Tibial nerve (tissue), 3 donors: ENCODE data around the gene ACVR1B.
A peak's percentile ranks its signal among the peaks of the same experiment; 100 is the strongest.

Experiments used
- POLR2A ChIP-seq, 2 donors: fragments of 450-650 bp; IDR thresholded peaks; one replicate each; pipeline ENCODE4 v1.6.1; 2017; ENCODE audit warnings: antibody characterized with exemption in 2 of 2, mild to moderate bottlenecking in 2 of 2, moderate library complexity in 2 of 2
- TF ChIP-seq, protein P1 (sequence below), 5 experiments: fragments of 200-600 bp in 3 of 5; fragments of 450-650 bp in 2 of 5; sonication (generic) in 3 of 5; IDR thresholded peaks; one replicate each; pipeline ENCODE4 v1.5.1; 2016 to 2019; ENCODE audit warnings: antibody characterized with exemption in 5 of 5, mild to moderate bottlenecking in 3 of 5, moderate library complexity in 2 of 5

DNA sequence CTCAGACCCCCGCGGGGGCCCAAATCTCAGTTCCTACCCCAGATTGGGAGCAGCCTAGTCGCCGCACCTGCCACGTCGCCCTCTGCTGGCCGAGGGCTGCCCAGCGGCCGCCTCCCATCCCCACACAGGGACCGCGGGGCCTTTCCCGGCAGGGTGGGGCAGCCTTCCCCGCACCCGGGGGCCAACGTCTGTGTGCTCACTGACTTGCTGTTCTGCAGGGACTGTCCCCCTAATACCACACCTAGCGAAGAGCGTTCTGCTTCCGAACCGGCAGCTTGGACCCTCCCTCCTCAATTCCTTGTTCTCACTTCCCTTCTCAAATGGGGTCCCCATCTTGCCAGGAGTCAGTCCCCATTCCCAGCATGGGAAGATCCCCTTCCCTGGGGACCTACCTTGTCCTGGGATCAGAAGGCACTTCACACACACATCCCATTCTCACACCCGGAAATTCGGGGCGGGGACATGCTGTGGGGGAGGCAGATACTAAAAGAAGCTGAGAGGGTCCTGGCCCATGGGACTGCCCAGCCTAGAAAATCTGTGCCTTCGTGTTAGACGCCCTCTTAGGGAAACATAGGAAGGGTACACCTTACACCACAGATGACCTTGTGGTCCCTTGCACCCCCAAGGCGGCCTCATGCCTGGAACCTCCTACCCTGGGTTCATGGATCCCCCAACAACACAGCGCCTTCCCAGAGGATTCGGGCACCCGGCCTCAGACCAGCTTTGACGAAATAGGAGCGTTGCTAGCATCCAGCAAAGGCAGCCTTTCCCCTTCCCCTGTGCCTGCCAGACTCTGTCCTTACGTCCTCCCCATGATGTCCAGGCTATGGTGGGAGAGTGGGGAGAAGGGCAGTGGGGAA lies 27.8 kb upstream of the ACVR1B start:
- TF ChIP-seq, protein P1, sequence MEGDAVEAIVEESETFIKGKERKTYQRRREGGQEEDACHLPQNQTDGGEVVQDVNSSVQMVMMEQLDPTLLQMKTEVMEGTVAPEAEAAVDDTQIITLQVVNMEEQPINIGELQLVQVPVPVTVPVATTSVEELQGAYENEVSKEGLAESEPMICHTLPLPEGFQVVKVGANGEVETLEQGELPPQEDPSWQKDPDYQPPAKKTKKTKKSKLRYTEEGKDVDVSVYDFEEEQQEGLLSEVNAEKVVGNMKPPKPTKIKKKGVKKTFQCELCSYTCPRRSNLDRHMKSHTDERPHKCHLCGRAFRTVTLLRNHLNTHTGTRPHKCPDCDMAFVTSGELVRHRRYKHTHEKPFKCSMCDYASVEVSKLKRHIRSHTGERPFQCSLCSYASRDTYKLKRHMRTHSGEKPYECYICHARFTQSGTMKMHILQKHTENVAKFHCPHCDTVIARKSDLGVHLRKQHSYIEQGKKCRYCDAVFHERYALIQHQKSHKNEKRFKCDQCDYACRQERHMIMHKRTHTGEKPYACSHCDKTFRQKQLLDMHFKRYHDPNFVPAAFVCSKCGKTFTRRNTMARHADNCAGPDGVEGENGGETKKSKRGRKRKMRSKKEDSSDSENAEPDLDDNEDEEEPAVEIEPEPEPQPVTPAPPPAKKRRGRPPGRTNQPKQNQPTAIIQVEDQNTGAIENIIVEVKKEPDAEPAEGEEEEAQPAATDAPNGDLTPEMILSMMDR (IDR thresholded peaks at IDR 0.05), result peak; percentile 79 to 87 (median 81)
- no peak for TF ChIP-seq POLR2A (IDR thresholded peaks at IDR 0.05)
